SK-N-SH (cell line): Measurements from ENCODE around the gene SORBS2. TPM values are rescaled to one million over a fixed set of nuclear protein-coding genes. Genes with fewer than 3 reads are reported as not detected.

ENCODE experiments used
- CTCF ChIA-PET: fragments of 300-600, 350-600 bp; formaldehyde crosslinking; extraction: SDS; loops from one replicate; lab custom pipeline; 2021; lab: Yijun Ruan, JAX
- POLR2A ChIA-PET: fragments of 350-600 bp; sonication (Branson Sonifier 250); formaldehyde crosslinking; extraction: SDS; loops from one replicate; lab custom pipeline; 2020; ENCODE audit warnings: antibody characterized with exemption, inconsistent platforms; lab: Yijun Ruan, JAX
- DNase-seq: peaks from one replicate; pipeline ENCODE4 v3.0.0; 2012
- H2AFZ ChIP-seq: fragments of 200-600 bp; sonication (generic); 2 replicates; pipeline ENCODE4 v1.8.1; 2016; ENCODE audit warnings: antibody characterized with exemption, mild to moderate bottlenecking, low read depth
- H3F3A ChIP-seq: fragments of 200-600 bp; sonication (generic); replicated peaks from 2 replicates; pipeline ENCODE3; 2016; ENCODE audit warnings: antibody characterized with exemption, mild to moderate bottlenecking; ENCODE audit not compliant: insufficient read depth
- H3K27ac ChIP-seq, 2 experiments: fragments of 200-500 bp in 1 of 2; fragments of 200-600 bp in 1 of 2; sonication (Bioruptor generic) in 1 of 2; sonication (generic), shearing (Covaris generic) in 1 of 2; 2 replicates each; pipeline versions ENCODE4 v1.5.1 to v1.6.1; 2014 to 2016; ENCODE audit warnings: low read depth in 2 of 2, inconsistent platforms in 1 of 2, low read length in 1 of 2, mild to moderate bottlenecking in 1 of 2, mixed read lengths in 1 of 2
- H3K27me3 ChIP-seq: fragments of 200-600 bp; sonication (generic), shearing (Covaris generic); 2 replicates; pipeline ENCODE4 v1.6.1; 2016; ENCODE audit warnings: mixed run types; ENCODE audit not compliant: insufficient read depth
- H3K36me3 ChIP-seq, 2 experiments: fragments of 200-500 bp in 1 of 2; fragments of 200-600 bp in 1 of 2; sonication (Bioruptor generic) in 1 of 2; sonication (generic) in 1 of 2; replicated peaks in 1 of 2; 2 replicates each; pipeline versions ENCODE3 to v1.5.1; 2014 to 2016; ENCODE audit warnings: low read length in 1 of 2, mild to moderate bottlenecking in 1 of 2; ENCODE audit not compliant: insufficient read depth in 2 of 2, control insufficient read depth in 1 of 2
- H3K4me1 ChIP-seq, 2 experiments: fragments of 200-500 bp in 1 of 2; fragments of 200-600 bp in 1 of 2; sonication (Bioruptor generic) in 1 of 2; sonication (generic), shearing (Covaris generic) in 1 of 2; 2 replicates each; pipeline versions ENCODE4 v1.5.1 to v1.6.1; 2014 to 2016; ENCODE audit warnings: low read depth in 1 of 2, low read length in 1 of 2, mixed run types in 1 of 2; ENCODE audit not compliant: insufficient read depth in 2 of 2, control insufficient read depth in 1 of 2
- H3K4me2 ChIP-seq: fragments of 200-600 bp; sonication (generic), shearing (Covaris generic); 2 replicates; pipeline ENCODE4 v1.6.1; 2017; ENCODE audit warnings: mixed run types
- H3K4me3 ChIP-seq, 2 experiments: fragments of 200-500 bp in 1 of 2; fragments of 200-600 bp in 1 of 2; sonication (Bioruptor generic) in 1 of 2; sonication (generic), shearing (Covaris generic) in 1 of 2; 2 replicates each; pipeline versions ENCODE4 v1.5.1 to v1.8.1; 2014 to 2016; ENCODE audit warnings: low read depth in 2 of 2, inconsistent platforms in 1 of 2, low read length in 1 of 2, mild to moderate bottlenecking in 1 of 2, mixed read lengths in 1 of 2, moderate library complexity in 1 of 2
- H3K79me2 ChIP-seq: fragments of 200-600 bp; sonication (generic); 2 replicates; pipeline ENCODE4 v1.8.1; 2017; ENCODE audit warnings: mild to moderate bottlenecking; ENCODE audit not compliant: insufficient read depth
- H3K9ac ChIP-seq: fragments of 200-600 bp; sonication (generic); 2 replicates; pipeline ENCODE4 v1.6.1; 2017; ENCODE audit warnings: mixed run types
- H3K9me2 ChIP-seq: fragments of 200-600 bp; sonication (generic); 2 replicates; pipeline ENCODE4 v1.6.1; 2017; ENCODE audit warnings: mixed run types
- H3K9me3 ChIP-seq: fragments of 200-600 bp; sonication (generic); 2 replicates; pipeline ENCODE4 v1.6.1; 2017; ENCODE audit warnings: mixed run types, mild to moderate bottlenecking, moderate library complexity
- H4K20me1 ChIP-seq: fragments of 200-600 bp; sonication (generic); 2 replicates; pipeline ENCODE4 v1.6.1; 2017; ENCODE audit warnings: mild to moderate bottlenecking, mixed run types; ENCODE audit not compliant: insufficient read depth
- ELF1 ChIP-seq: IDR thresholded peaks from 2 replicates; pipeline ENCODE4 v1.4.0; 2012
- EP300 ChIP-seq, 2 experiments: IDR thresholded peaks; 2 replicates each; pipeline versions ENCODE4 v1.4.0 to v1.6.1; 2012; ENCODE audit warnings: borderline replicate concordance in 1 of 2, low read depth in 1 of 2, low read length in 1 of 2
- FOSL2 ChIP-seq: IDR thresholded peaks from 2 replicates; pipeline ENCODE4 v1.4.0; 2012; ENCODE audit warnings: low read depth, mild to moderate bottlenecking, moderate library complexity, borderline replicate concordance
- FOXJ3 ChIP-seq: sonication (generic); formaldehyde crosslinking; IDR thresholded peaks from 2 replicates; pipeline ENCODE4 v1.5.1; 2020; ENCODE audit warnings: mild to moderate bottlenecking, missing genetic modification reagents
- FOXM1 ChIP-seq: IDR thresholded peaks from 2 replicates; pipeline ENCODE4 v1.4.0; 2012; ENCODE audit warnings: low read depth, mild to moderate bottlenecking
- GATA2 ChIP-seq: sonication (generic); formaldehyde crosslinking; IDR thresholded peaks from 2 replicates; pipeline ENCODE4 v1.5.0; 2020; ENCODE audit warnings: mild to moderate bottlenecking, missing genetic modification reagents
- JUND ChIP-seq: IDR thresholded peaks from 2 replicates; pipeline ENCODE4 v1.4.0; 2012
- MXI1 ChIP-seq: IDR thresholded peaks from 2 replicates; pipeline ENCODE4 v1.6.1; 2012; ENCODE audit warnings: mild to moderate bottlenecking, low read depth, low read length, improper control_type of control experiment
- NRF1 ChIP-seq: IDR thresholded peaks from 2 replicates; pipeline ENCODE4 v1.6.1; 2012; ENCODE audit warnings: low read depth, mild to moderate bottlenecking, low read length
- POLR2AphosphoS5 ChIP-seq: IDR thresholded peaks from 2 replicates; pipeline ENCODE4 v1.6.1; 2012; ENCODE audit warnings: low read depth, low read length
- RAD21 ChIP-seq: IDR thresholded peaks from 2 replicates; pipeline ENCODE4 v1.6.1; 2012; ENCODE audit warnings: mild to moderate bottlenecking, low read length
- RFX5 ChIP-seq: IDR thresholded peaks from 2 replicates; pipeline ENCODE4 v1.6.1; 2012; ENCODE audit warnings: mild to moderate bottlenecking, improper control_type of control experiment, low read length
- SIN3A ChIP-seq: IDR thresholded peaks from 2 replicates; pipeline ENCODE4 v1.6.1; 2012; ENCODE audit warnings: low read depth, mild to moderate bottlenecking, low read length, moderate library complexity, borderline replicate concordance
- SMC3 ChIP-seq: IDR thresholded peaks from 2 replicates; pipeline ENCODE4 v1.6.1; 2012; ENCODE audit warnings: low read depth, low read length, improper control_type of control experiment
- TCF12 ChIP-seq: IDR thresholded peaks from 2 replicates; pipeline ENCODE4 v1.4.0; 2012
- TEAD4 ChIP-seq: IDR thresholded peaks from 2 replicates; pipeline ENCODE4 v1.4.0; 2012; ENCODE audit warnings: mild to moderate bottlenecking, borderline replicate concordance; ENCODE audit not compliant: insufficient read depth
- YY1 ChIP-seq: IDR thresholded peaks from 2 replicates; pipeline ENCODE4 v1.4.0; 2012; ENCODE audit warnings: low read depth, mild to moderate bottlenecking
- WGBS: methylation state at CpG from one replicate; pipeline ENCODE4 v1.1.6; 2017; ENCODE audit warnings: low lambda C conversion rate; 5-methylcytosine and 5-hydroxymethylcytosine counted together
- polyA plus RNA-seq, 3 experiments: library from polyadenylated mRNA; depleted of rRNA; stranded (reverse); fragments of >200 nt; gene quantifications; 2 replicates each; pipeline ENCODE4 v1.2.3, GENCODE V29; 2012
- TF ChIP-seq, protein P1 (sequence below): fragments of 150-350 bp; IDR thresholded peaks from 2 replicates; pipeline ENCODE4 v1.6.1; 2016; ENCODE audit warnings: mild to moderate bottlenecking, low read depth, low read length
- TF ChIP-seq, protein P2 (sequence below): fragments of 200-600 bp; sonication (generic); IDR thresholded peaks from 2 replicates; pipeline ENCODE4 v1.6.1; 2017; ENCODE audit warnings: antibody characterized with exemption, mild to moderate bottlenecking, moderate library complexity
- TF ChIP-seq, protein P3 (sequence below): IDR thresholded peaks from 2 replicates; pipeline ENCODE4; 2012

SORBS2 gene
- polyA plus RNA-seq, 1 of the 3 experiments (the other 2 are of a cell fraction), result 2.5 TPM

DNA sequence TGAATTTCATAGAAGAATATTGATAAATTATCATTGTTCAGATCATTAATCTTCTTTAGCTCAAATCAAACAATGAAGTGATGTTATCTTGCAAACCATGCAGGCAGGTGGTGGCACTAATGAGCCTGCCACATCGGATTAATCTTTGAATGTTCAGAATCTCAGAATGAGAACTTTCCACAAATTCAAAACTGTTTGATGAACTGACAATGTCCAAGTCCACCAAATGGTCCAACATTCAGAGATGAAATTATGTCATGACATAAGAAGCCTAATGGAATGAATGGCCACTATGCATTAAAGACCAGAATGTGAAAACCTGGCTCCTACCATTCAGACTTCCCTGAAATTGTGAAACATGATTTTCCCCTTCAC, 67.5 kb downstream of the SORBS2 start:
- no peaks in the 10 kb centered on the region for H3K9me3 ChIP-seq
- CTCF ChIA-PET, result no interaction called here
- WGBS, result 59% methylated on average over 1 of the region's 1 CpG
- POLR2A ChIA-PET, result no interaction called here
- H3F3A ChIP-seq, result no peaks in the 10 kb centered on the region
- H4K20me1 ChIP-seq, result no peaks in the 10 kb centered on the region
- H3K9me2 ChIP-seq, result no peaks in the 10 kb centered on the region
- H3K9ac ChIP-seq, result no peak overlapping the region
- no peak overlapping the region for H3K27ac ChIP-seq
- H3K27me3 ChIP-seq, result no peaks in the 10 kb centered on the region
- no peak overlapping the region for H3K4me3 ChIP-seq
- TF ChIP-seq RFX5 (no peak), NRF1 (no peak), POLR2AphosphoS5 (no peak), SMC3 (no peak), FOXJ3 (CRISPR knock-in tag) (no peak), TEAD4 (no peak), JUND (no peak), SIN3A (no peak), RAD21 (no peak), YY1 (no peak), MXI1 (no peak), ELF1 (no peak), TCF12 (no peak), FOSL2 (no peak), EP300 (IDR thresholded peaks at IDR 0.05; ENCODE audit: borderline replicate concordance in 1 of 2, low read depth in 1 of 2, low read length in 1 of 2) (no peak), FOXM1 (no peak), GATA2 (CRISPR knock-in tag) (no peak)
- TF ChIP-seq, protein P1, sequence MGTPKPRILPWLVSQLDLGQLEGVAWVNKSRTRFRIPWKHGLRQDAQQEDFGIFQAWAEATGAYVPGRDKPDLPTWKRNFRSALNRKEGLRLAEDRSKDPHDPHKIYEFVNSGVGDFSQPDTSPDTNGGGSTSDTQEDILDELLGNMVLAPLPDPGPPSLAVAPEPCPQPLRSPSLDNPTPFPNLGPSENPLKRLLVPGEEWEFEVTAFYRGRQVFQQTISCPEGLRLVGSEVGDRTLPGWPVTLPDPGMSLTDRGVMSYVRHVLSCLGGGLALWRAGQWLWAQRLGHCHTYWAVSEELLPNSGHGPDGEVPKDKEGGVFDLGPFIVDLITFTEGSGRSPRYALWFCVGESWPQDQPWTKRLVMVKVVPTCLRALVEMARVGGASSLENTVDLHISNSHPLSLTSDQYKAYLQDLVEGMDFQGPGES, result no peak
- TF ChIP-seq, protein P2, sequence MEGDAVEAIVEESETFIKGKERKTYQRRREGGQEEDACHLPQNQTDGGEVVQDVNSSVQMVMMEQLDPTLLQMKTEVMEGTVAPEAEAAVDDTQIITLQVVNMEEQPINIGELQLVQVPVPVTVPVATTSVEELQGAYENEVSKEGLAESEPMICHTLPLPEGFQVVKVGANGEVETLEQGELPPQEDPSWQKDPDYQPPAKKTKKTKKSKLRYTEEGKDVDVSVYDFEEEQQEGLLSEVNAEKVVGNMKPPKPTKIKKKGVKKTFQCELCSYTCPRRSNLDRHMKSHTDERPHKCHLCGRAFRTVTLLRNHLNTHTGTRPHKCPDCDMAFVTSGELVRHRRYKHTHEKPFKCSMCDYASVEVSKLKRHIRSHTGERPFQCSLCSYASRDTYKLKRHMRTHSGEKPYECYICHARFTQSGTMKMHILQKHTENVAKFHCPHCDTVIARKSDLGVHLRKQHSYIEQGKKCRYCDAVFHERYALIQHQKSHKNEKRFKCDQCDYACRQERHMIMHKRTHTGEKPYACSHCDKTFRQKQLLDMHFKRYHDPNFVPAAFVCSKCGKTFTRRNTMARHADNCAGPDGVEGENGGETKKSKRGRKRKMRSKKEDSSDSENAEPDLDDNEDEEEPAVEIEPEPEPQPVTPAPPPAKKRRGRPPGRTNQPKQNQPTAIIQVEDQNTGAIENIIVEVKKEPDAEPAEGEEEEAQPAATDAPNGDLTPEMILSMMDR, result no peak
- TF ChIP-seq, protein P3, sequence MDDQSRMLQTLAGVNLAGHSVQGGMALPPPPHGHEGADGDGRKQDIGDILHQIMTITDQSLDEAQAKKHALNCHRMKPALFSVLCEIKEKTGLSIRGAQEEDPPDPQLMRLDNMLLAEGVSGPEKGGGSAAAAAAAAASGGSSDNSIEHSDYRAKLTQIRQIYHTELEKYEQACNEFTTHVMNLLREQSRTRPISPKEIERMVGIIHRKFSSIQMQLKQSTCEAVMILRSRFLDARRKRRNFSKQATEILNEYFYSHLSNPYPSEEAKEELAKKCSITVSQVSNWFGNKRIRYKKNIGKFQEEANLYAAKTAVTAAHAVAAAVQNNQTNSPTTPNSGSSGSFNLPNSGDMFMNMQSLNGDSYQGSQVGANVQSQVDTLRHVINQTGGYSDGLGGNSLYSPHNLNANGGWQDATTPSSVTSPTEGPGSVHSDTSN, result no peak
- no peak overlapping the region for H2AFZ ChIP-seq
- H3K4me2 ChIP-seq, result no peak overlapping the region
- H3K36me3 ChIP-seq, result no peaks in the 10 kb centered on the region
- H3K4me1 ChIP-seq, result no peaks in the 10 kb centered on the region; a peak in 1 of 4 replicates
- H3K79me2 ChIP-seq, result no peaks in the 10 kb centered on the region
- DNase-seq, result no peak
